Gastrocnemius medialis (tissue), 4 donors: Measurements from ENCODE around the gene GFRA1.

Source experiments
- CTCF ChIP-seq, 5 experiments: fragments of 450-650 bp in 3 of 5; fragments of 200-600 bp in 2 of 5; sonication (generic) in 2 of 5; IDR thresholded peaks in 4 of 5; conservative IDR thresholded peaks in 1 of 5; 1 replicate in 4 of 5; 2 replicates in 1 of 5; pipeline ENCODE4 v1.5.1; 2016 to 2019; ENCODE audit warnings: antibody characterized with exemption in 5 of 5, mild to moderate bottlenecking in 3 of 5, moderate library complexity in 3 of 5
- POLR2A ChIP-seq, 2 donors: fragments of 450-650 bp; IDR thresholded peaks; one replicate each; pipeline ENCODE4 v1.6.1; 2017; ENCODE audit warnings: antibody characterized with exemption in 2 of 2, mild to moderate bottlenecking in 2 of 2, moderate library complexity in 2 of 2

GRCh38 chr10:116063107-116063506 is 209.9 kb downstream of the GFRA1 start:
- no peak for TF ChIP-seq CTCF (IDR thresholded peaks at IDR 0.05 in 4 of 5, conservative IDR thresholded peaks at IDR 0.05 in 1 of 5)
- no peak for TF ChIP-seq POLR2A (IDR thresholded peaks at IDR 0.05)
